GM19025 (cell line): ENCODE measurements around the gene MET.
"Not testable (repeated sequence)": the region's sequence is repeated elsewhere in the genome, so short reads cannot be mapped to it uniquely, and the experiment has no call there.

Source experiments
- ATAC-seq: cut with Tn5 transposase; IDR thresholded peaks from one replicate; pipeline ENCODE4 v1.9.1; 2021; ENCODE audit warnings: mild to moderate bottlenecking, low read depth, moderate library complexity; ENCODE audit not compliant: unreplicated experiment

Gene MET

DNA sequence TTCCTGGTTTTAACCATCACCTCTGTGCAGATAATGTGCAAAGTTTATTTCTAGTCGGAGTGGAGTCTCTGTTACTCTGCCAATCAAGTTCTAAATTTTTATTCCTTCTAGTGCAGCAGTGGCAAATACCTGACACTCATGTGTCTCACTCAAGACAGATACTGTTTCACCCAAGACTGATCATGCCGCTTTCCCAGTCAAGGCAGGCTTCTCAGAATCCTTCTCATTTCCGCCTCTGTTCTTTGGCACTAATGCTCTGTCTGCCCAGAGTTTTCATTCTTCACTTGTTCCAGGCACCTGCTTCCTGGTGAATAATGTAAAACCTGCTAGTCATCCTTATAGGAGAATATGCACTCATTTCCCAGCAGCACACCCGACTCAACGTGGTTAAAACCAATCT is 24.7 kb downstream of the MET start:
- no peak for ATAC-seq

DNA sequence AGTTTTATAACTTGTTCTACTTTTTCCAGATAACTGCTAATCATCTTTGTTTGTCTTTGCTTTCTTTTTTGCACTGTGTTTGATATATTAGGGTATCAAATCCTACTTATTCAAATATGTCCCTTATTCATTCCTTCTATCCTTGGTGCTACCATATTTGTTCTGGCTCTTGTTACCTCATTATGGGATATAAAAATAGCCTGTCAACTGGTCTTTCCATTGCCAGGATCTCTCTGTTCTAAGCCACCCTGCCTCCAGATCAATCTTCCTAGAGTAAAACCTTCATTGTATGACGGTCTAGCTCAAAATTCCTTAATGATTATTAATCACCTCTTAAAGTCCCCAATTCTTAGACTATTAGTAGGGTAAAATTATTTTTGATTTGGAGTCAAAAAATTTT is 25.2 kb downstream of the MET start:
- ATAC-seq = no peak

DNA sequence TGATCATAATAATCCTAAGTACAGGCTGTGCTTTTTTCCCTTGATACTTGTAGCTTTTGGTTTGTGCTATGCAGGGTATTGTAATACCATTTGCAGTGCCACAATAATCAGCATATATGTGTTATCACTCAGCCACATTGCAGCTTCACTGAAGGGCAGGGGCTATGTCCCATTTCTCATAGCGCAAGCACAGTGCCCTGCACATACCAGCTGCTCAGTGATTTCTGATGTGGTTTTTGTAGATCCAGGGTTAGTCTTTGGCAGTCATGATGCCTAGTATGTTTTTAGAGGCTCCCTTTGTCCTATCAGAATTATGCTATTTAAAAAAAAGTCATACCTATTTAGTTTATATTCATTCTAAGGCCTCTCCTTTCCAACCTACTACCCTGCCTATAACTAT is 25.8 kb downstream of the MET start:
- ATAC-seq = no peak

DNA sequence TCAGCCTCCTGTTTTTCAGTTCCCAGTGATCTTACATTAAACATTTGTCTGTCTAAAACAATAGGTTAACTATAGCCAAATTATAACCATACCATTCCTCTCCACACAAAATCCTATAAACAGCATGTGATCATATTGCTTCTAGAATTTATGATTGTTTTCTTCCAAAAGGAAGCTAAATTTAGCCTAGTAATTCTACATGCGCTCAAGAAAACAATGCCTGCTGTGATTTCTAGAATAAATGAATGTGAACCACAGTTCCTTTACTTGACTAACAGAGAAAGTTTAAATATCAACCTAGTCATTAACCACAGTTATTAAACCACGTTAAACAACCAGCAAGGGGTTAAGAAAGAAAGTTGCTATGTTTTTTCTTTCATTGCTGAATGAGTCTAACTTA is 26.4 kb downstream of the MET start:
- no peak for ATAC-seq

DNA sequence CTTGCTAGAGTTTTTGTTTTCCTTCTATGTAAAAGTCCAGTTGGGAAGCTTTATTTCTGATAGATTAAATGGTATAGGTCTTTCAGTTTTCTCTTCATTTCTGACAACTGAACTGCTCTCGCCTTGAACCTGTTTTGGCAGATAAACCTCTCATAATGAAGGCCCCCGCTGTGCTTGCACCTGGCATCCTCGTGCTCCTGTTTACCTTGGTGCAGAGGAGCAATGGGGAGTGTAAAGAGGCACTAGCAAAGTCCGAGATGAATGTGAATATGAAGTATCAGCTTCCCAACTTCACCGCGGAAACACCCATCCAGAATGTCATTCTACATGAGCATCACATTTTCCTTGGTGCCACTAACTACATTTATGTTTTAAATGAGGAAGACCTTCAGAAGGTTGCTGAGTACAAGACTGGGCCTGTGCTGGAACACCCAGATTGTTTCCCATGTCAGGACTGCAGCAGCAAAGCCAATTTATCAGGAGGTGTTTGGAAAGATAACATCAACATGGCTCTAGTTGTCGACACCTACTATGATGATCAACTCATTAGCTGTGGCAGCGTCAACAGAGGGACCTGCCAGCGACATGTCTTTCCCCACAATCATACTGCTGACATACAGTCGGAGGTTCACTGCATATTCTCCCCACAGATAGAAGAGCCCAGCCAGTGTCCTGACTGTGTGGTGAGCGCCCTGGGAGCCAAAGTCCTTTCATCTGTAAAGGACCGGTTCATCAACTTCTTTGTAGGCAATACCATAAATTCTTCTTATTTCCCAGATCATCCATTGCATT is 27.1 kb downstream of the MET start:
- ATAC-seq = no peak

DNA sequence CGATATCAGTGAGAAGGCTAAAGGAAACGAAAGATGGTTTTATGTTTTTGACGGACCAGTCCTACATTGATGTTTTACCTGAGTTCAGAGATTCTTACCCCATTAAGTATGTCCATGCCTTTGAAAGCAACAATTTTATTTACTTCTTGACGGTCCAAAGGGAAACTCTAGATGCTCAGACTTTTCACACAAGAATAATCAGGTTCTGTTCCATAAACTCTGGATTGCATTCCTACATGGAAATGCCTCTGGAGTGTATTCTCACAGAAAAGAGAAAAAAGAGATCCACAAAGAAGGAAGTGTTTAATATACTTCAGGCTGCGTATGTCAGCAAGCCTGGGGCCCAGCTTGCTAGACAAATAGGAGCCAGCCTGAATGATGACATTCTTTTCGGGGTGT is 27.7 kb downstream of the MET start:
- no peak for ATAC-seq

DNA sequence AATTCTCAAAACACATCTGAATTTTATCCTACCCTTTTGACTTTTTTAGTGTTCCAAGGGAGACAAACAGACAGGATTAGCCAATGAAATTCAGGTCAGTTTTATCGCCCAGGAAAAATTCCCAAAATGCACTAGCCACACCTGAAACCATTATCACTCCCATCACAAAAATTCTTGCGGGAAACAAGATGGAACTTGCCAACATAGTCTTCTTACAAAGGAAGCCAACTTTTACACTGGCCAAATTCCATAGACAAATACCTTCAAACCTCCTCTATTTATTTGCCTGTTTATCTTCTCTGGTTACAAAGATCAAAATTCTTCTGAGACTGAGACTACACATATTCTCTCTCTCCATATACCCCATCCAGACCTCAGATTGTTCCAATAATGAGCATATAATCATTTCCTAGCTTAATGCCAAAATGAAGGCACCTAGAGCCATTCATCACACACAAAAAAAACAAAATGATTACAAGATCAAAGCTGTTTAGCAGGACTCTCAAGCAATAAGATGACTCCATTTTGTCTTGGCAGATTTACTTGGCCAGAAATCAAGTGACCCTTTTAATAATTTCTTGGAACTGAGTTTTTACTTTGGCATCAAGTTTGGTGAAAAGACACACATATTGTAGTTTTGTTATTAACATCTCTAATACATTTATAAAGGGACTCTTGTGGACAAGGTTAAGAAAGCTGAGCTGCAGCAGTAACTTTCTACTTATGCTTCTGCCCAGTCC is 30.2 kb downstream of the MET start:
- ATAC-seq = no peak

DNA sequence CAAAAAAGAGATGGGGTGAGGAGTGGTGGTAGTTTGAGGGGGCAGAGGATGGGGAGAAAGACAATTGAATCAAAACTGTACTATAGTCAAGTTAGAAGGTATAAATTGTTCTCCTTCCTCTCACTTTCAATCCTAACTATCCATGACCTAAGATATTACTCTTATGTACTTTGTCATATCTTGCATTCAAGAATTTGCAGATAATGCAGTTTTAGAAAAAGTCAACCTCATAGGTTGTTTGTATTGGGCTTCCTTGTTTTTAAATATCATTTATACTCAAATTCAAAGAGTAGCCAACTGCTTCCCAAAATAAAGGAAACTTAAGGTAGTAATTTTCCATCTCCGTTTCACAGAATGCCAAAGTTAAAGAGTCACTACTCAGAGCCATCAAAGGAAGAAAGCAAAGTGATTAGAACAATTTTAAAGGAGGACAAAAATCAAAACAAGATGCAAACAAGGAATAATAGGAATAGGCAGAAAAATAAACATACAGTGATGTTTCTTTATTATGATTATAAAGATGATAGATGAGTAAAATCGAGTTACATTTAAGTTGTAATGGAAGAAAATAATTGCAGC is 32.7 kb downstream of the MET start:
- ATAC-seq = no peak

DNA sequence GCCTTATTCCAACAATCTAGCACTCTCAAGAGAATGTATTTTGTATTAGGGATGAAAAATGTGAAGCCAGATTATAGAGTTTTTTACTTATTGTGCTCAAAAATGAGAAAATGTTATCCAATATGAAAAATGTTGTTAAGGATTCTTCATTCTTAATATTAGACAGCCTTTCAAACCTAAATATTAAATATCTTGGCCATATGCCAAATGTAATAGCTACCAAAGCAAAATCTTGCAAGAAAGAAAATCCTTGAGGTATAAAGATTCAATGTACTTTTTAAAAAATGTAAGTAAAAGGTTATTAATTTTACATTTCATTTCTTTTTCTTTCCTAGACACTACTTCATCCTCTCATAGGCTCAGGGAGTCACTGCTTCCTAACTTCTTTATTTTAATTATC is 33.4 kb downstream of the MET start:
- no peak for ATAC-seq

DNA sequence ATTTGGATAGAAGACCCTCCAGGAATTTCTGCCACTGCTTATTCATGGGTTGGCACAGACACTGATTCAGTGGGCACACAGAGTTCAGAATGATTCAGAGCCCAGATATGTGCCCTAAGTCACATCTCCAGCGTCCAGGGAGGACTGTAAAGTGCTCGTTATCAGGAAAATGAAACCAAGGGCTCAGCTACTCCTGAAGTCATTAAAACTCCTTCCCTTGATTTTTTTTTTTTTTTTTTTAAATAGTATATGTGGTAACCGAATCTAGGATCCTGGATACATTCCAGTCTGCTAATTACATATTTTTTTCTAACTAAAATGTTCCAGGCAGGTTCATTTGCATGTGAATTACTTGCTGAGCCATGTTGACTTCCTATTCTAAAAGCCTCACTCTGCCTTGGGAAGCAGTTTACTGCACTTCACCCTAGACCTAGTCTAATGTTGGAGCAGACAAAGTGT is 34.7 kb downstream of the MET start:
- ATAC-seq = no peak

DNA sequence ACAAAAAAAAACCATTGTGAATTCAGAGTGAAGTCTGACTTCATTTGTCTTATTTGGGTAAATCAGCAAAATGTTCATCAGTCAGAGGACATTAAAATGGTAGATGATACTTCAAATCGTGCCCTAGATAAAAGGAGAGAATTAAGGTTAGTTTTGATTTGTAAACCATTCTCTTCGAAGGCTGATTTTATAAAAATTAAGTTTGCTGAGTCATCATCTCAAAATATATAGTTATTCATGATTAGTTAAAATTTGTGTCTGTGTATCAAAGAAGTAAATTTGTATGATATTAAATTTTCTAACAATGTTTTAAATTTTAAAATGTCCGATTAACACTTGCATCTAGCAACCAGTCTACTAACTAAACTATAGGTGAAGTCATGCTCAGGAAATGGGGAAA is 35.3 kb downstream of the MET start:
- ATAC-seq = no peak

DNA sequence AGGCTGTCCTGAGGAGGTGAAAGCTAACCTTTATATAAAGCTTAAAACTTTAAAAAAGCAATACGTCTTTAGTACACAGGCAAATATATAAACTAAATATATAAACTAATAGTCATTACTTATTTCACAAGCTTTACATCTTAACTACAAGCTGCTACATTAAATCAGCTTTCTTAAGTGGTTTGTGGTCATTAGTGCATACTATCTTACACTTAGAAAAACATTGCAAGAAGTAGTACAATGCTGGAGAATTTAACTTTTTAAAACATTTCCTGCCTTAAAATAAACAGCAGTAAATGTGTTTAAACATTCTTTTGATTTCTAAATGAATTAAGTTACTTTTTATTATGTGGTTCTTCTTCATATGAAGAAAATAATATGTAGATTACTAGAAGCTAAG is 36.3 kb downstream of the MET start:
- ATAC-seq = no peak

DNA sequence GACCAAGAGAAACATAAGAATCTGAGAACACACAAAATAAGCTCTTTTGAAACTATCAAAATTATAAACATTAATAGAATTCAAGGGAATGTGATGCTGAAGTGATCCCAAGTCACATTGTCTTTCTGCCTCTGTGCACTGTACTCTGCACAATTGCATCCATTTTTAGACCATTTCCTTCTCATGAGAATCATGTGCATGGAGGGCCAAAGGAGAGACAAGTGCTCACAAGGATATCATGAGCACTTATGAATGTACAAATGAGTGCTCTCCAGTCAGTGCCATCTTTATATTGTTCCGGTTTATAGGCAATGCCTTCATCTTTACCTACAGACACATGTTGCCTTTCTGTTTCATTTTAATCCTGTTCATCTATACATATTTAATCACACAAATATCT is 36.9 kb downstream of the MET start:
- ATAC-seq = no peak

DNA sequence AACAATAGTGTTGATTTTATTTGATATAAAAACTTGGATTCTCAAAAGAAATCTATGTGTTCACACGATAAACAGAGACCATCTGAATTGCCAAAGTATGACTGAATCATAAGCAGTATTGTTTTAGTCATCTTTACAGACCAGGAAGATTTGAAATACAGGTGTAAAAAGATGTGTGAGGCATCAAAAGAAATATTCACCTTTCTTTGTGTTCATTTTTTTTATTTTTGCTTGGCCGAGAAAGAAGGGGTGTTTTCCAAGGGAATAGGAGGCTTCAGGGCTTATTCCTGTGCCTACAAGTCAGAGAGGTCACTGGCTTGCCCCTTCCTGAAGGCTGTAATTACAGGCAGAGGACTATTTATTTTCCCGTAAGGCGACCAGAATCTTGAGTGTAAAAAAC is 37.3 kb downstream of the MET start:
- no peak for ATAC-seq

DNA sequence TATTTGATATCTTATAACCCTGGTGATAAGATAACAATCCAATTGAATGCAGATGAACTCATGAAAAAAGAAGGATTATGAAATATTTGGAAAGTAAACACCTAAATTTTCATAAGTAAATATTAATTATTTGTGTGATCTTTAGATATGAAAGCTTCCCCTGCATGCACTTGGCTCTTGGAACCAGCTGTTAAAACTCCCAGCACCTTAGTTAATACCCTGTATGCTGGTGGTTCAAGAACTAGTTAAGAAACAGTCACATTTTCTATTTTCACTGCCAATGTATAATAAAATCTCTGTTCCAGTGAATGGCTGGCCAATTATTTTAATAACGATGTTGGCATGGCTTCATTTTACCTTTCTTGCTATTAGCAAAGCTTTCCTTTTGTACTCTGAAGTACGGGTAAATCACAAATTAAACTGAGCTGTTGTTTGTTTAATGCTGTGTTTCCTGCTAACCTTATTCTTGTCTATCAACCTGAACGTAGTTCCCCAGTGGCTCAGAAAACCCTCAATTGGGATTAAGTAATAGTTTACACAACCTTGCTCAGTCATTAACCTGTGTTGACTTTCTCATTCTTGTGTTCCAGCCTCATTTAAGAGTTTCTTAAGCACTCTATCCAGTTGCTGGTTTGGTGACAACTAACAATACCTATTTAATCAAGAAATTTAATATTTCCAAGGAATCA is 38.9 kb downstream of the MET start:
- no peak for ATAC-seq

DNA sequence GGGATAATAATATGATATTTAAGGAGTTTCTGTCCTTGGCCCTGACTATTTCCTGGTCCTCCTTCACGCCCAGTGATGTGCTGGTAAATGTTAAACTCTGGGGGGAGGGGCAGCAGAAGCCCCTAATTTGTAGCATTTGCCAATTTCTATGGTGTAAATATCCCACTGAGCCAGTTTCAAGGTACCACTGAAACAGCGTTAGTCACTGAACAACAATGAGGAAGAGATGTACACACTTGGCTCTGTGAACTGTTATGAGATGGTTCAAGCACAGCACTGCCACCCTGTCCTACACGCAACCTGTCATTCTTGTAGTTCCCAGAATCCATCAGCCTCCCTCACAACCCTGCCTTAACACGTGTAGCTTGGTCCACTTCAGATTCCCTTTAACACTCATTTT is 39.8 kb downstream of the MET start:
- ATAC-seq = no peak

DNA sequence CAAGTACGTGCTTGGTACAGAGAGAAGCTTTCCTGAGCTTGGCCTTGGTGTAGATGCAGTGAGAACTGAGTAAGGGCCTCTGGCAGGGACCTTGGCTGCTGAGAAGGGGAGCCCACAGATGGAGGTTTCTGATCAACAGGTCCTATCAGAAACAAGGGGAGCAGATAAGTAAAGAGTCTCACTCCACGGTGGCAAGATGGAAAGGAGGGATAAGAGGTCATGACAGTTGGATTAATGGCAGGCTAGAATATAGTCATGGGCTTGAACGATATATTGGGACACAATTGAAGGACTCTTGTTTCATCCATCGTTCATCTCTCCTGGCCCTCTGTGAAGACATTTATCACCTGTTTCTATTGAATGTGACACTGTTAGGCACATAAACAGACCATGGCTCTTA is 41.5 kb downstream of the MET start:
- ATAC-seq = no peak

DNA sequence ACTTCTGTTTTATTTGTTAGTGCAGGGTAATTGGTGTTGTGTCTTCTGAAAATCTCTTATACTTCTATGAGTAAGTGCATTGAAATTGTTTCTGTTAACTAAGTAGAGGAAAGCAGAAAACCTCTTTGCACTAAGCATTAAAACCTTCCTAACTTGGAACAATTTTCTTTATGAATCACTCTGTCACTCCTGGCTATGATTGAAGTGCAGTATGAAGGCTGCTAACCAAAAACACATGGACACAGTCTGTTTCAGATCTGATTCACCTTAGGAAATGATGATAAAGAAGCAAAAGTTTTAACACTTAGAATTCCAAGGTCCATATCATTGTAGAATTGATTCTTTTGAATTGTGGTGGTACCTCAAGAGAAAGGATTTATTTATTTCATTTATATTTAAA is 41.9 kb downstream of the MET start:
- ATAC-seq = no peak

DNA sequence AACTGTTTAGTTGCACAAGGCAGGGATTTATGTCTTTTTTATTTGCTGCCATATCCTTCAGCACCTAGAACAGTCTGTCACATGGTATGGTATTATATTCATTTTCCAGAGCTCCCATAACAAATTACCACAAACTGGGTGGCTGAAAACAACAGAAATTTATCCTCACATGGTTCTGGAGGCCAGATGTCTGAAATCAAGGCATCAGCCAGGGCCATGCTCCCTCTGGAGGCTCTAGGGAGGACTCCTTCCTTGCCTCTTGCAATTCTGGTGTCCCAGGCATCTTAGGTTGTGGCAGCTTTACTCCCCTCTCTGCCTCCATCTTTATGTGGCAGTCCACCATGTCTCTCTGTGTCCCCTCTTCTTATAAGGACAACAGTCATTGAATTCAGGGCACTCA is 43.1 kb downstream of the MET start:
- no peak for ATAC-seq

DNA sequence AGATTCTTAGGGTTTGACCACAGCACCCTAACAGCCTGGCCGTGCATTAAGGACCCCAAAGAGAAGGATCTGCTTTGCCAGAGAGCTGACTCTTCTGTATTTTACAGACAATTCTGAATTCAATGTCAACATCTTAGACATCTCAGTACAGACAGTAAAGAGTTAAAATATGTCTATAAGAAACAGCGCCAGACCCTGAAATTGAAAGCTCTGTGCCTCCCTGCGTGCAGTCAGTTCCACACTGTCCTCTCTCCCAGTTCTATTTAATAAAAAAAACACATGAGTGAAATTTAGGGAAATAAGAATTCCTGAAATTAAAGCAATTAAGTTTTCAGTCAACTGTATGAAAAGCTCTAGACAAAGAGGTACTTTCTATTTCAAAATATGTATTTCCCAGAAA is 45.1 kb downstream of the MET start:
- ATAC-seq = no peak

DNA sequence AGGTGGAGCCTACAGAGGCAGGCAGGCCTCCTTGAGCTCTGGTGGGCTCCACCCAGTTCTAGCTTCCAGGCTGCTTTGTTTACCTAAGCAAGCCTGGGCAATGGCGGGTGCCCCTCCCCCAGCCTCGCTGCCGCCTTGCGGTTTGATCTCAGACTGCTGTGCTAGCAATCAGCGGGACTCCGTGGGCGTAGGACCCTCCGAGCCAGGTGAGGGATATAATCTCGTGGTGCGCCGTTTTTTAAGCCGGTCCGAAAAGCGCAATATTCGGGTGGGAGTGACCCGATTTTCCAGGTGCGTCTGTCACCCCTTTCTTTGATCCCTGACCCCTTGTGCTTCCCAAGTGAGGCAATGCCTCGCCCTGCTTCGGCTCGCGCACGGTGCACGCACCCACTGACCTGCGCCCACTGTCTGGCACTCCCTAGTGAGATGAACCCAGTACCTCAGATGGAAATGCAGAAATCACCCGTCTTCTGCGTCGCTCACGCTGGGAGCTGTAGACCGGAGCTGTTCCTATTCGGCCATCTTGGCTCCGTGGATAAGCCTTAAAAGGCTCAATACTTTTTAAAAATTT is 52.0 kb downstream of the MET start:
- ATAC-seq = not testable (repeated sequence)
